Small intestine (tissue), 7 donors: Measurements from ENCODE around the gene CDKAL1. TPM values are rescaled to one million over a fixed set of nuclear protein-coding genes. Genes with fewer than 3 reads are reported as not detected.

ENCODE experiments used
- DNase-seq, 2 donors: peaks; one replicate each; pipeline versions ENCODE4 v3.0.0 to v3.0.0-alpha.2; 2013
- FAIRE-seq: peaks from 2 replicates; lab custom pipeline; 2012; peaks lifted over from hg19 to GRCh38; lab: Jason Lieb, UNC
- H3K27ac ChIP-seq, 3 donors: one replicate each; pipeline ENCODE4 v1.5.1; 2013; ENCODE audit warnings: low read length in 2 of 3, mild to moderate bottlenecking in 2 of 3, control low read depth in 1 of 3, inconsistent platforms in 1 of 3, low read depth in 1 of 3, moderate library complexity in 1 of 3
- H3K27me3 ChIP-seq, 3 donors: one replicate each; pipeline ENCODE4 v1.6.1; 2013; ENCODE audit warnings: low read length in 3 of 3, inconsistent platforms in 1 of 3; ENCODE audit not compliant: control insufficient read depth in 3 of 3, insufficient read depth in 3 of 3
- H3K36me3 ChIP-seq, 3 donors: one replicate each; pipeline ENCODE4 v1.6.1; 2013; ENCODE audit warnings: low read length in 3 of 3, inconsistent platforms in 1 of 3, low read depth in 1 of 3, mild to moderate bottlenecking in 1 of 3, moderate library complexity in 1 of 3; ENCODE audit not compliant: control insufficient read depth in 3 of 3, insufficient read depth in 2 of 3
- H3K4me1 ChIP-seq, 3 donors: one replicate each; pipeline ENCODE4 v1.6.1; 2013; ENCODE audit warnings: low read length in 2 of 3, inconsistent platforms in 1 of 3, low read depth in 1 of 3, mild to moderate bottlenecking in 1 of 3, moderate library complexity in 1 of 3; ENCODE audit not compliant: control insufficient read depth in 3 of 3, insufficient read depth in 2 of 3
- H3K4me3 ChIP-seq, 3 donors: one replicate each; pipeline ENCODE4 v1.5.1; 2013; ENCODE audit warnings: low read length in 3 of 3, control low read depth in 1 of 3, inconsistent platforms in 1 of 3, low read depth in 1 of 3, mild to moderate bottlenecking in 1 of 3, moderate library complexity in 1 of 3
- H3K9me3 ChIP-seq, 2 donors: one replicate each; pipeline ENCODE4 v1.6.1; 2013; ENCODE audit warnings: low read depth in 1 of 2, low read length in 1 of 2; ENCODE audit not compliant: control insufficient read depth in 2 of 2, insufficient read depth in 1 of 2
- WGBS, 3 donors: extraction: QIAGEN DNeasy Blood & Tissue Kit; methylation state at CpG; one replicate each; pipeline ENCODE4 v1.1.7; 2013; 5-methylcytosine and 5-hydroxymethylcytosine counted together
- polyA plus RNA-seq, 4 donors: library from polyadenylated mRNA; stranded (reverse) in 3 of 4; unstranded in 1 of 4; fragments of 200-250 nt in 3 of 4; fragments of 120-200 nt in 1 of 4; gene quantifications; one replicate each; pipeline versions ENCODE4 v1.2.1 to v1.2.3, GENCODE V29; 2013
- donor health status: healthy with polysubstance abuse.
- donor health status: control.
- donor health status: control.
- donor health status: Bipolar disorder and iron deficiency.
- donor health status: healthy.

Gene CDKAL1
- polyA plus RNA-seq, 4 donors: 2.4 to 10.5 (median 4.1) TPM

GRCh38 chr6:20623761-20624160 lies 89.5 kb downstream of the CDKAL1 start:
- Histone ChIP-seq H3K4me1 (no peaks in the 10 kb centered on the region), H3K36me3 (peaks cover 0 to 2% (median 0%) of the 10 kb centered on the region in 3 donors), H3K4me3 (no peak overlapping the region), H3K9me3 (no peaks in the 10 kb centered on the region), H3K27ac (no peak overlapping the region), H3K27me3 (no peaks in the 10 kb centered on the region)
- no peak for FAIRE-seq
- DNase-seq: no peak

- Histone ChIP-seq H3K9me3 (no peaks in the 10 kb centered on the region), H3K27me3 (no peaks in the 10 kb centered on the region), H3K27ac (no peak overlapping the region), H3K36me3 (peaks cover 0 to 1% (median 0%) of the 10 kb centered on the region in 3 donors), H3K4me1 (peaks cover 0 to 2% (median 0%) of the 10 kb centered on the region in 3 donors), H3K4me3 (no peak overlapping the region)
- no peak for DNase-seq
- FAIRE-seq: no peak
Observed at GRCh38 chr6:20626165-20626564, 91.9 kb downstream of the CDKAL1 start.

DNA sequence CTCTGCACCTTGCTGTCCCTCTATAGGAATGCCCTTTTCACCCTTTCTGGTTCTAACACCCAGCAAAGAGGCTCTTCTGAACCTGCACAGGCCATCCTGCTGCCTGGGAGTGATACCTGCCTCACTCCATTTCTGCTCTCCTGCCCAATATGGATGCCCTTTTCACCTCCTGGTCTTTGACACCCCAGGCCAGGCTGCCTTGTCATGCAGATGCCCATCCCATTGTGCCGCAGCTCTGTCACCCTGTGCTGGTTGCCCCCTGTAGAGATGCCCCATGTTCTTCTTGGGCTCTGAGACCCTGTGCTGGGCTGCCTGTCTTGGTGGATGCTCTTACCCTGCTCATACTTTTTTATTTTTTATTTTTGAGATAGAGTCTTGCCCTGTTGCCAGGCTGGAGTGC lies 95.3 kb downstream of the CDKAL1 start:
- Histone ChIP-seq H3K9me3 (no peaks in the 10 kb centered on the region), H3K4me3 (no peak overlapping the region), H3K36me3 (peaks cover 0 to 1% (median 0%) of the 10 kb centered on the region in 3 donors), H3K27ac (no peak overlapping the region), H3K27me3 (no peaks in the 10 kb centered on the region), H3K4me1 (peaks cover 0 to 2% (median 0%) of the 10 kb centered on the region in 3 donors)
- WGBS, 3 donors: 93 to 100% (median 96%) methylated on average over 1 of the region's 1 CpG
- no peak for DNase-seq
- no peak for FAIRE-seq

DNA sequence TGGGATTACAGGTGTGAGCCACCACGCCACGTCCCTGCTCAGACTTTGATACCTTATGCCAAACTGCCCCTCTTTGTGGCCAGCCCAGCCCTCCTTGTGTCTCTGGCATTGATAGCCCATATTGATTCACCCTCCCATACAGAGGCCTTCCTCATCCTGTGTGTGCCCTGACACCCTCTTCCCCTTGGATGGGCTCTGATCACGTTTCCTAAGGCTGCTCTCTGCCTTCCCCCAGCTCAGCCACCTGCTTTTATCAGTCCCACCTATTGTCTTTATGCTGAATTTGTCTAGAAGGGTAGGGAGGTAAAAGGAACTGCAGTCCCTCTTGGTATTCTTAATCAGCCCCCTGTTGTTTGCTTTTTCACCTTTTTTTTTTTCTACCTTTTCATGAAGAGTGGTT lies 95.9 kb downstream of the CDKAL1 start:
- DNase-seq (no peak), FAIRE-seq (no peak)
- WGBS, 3 donors: 71 to 97% (median 94%) methylated on average over 3 of the region's 3 CpGs

GRCh38 chr6:20630617-20631548 lies 96.6 kb downstream of the CDKAL1 start:
- H3K4me3 ChIP-seq: no peak overlapping the region
- FAIRE-seq (no peak), DNase-seq (peak; percentile 9 to 60)
- 20 to 66% (median 36%) methylated on average over 3 of the region's 3 CpGs for WGBS, 3 donors
- H3K27me3 ChIP-seq: no peaks in the 10 kb centered on the region
- no peaks in the 10 kb centered on the region for H3K9me3 ChIP-seq
- peaks cover 0 to 1% (median 0%) of the 10 kb centered on the region in 3 donors for H3K36me3 ChIP-seq
- H3K27ac ChIP-seq: no peak overlapping the region
- peaks cover 0 to 2% (median 0%) of the 10 kb centered on the region in 3 donors for H3K4me1 ChIP-seq

More for the DNA sequence above, 95.9 kb downstream of the CDKAL1 start:
- Histone ChIP-seq H3K9me3 (no peaks in the 10 kb centered on the region), H3K27ac (no peak overlapping the region), H3K27me3 (no peaks in the 10 kb centered on the region), H3K4me1 (peaks cover 0 to 2% (median 0%) of the 10 kb centered on the region in 3 donors), H3K4me3 (no peak overlapping the region), H3K36me3 (peaks cover 0 to 1% (median 0%) of the 10 kb centered on the region in 3 donors)

GRCh38 chr6:20631549-20631924 lies 97.3 kb downstream of the CDKAL1 start:
- no peaks in the 10 kb centered on the region for H3K27me3 ChIP-seq
- WGBS, 3 donors: 73 to 92% (median 89%) methylated on average over 2 of the region's 2 CpGs
- H3K36me3 ChIP-seq: peaks cover 0 to 1% (median 0%) of the 10 kb centered on the region in 3 donors
- no peak for FAIRE-seq
- peaks cover 0 to 2% (median 0%) of the 10 kb centered on the region in 3 donors for H3K4me1 ChIP-seq
- DNase-seq: no peak
- no peak overlapping the region for H3K4me3 ChIP-seq
- no peaks in the 10 kb centered on the region for H3K9me3 ChIP-seq
- H3K27ac ChIP-seq: no peak overlapping the region

DNA sequence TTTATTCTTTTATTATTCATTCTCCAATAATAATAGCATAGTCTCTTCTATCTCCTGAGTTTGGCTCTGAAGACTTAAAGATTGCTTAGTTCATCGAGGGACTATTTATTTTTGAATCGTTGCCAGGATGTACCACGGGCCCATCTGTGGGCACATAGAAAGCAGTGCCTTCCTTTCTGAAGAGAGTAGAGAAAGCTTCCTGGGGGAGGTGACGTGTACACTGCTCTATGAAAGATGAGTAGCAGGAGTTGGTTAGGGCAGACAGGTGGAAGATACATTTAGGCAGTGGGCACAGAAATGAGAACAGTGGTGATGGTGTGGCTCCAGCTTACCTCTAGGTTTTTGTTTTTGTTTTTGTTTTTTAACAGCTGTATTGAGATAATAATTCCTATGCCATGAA lies 98.4 kb downstream of the CDKAL1 start:
- DNase-seq (no peak), FAIRE-seq (no peak)
- no peak overlapping the region for H3K4me3 ChIP-seq
- peaks cover 0 to 1% (median 0%) of the 10 kb centered on the region in 3 donors for H3K36me3 ChIP-seq
- H3K27me3 ChIP-seq: no peaks in the 10 kb centered on the region
- H3K27ac ChIP-seq: no peak overlapping the region
- no peaks in the 10 kb centered on the region for H3K9me3 ChIP-seq
- H3K4me1 ChIP-seq: peaks cover 0 to 2% (median 0%) of the 10 kb centered on the region in 3 donors
- WGBS, 3 donors: 67 to 78% (median 70%) methylated on average over 4 of the region's 4 CpGs

DNA sequence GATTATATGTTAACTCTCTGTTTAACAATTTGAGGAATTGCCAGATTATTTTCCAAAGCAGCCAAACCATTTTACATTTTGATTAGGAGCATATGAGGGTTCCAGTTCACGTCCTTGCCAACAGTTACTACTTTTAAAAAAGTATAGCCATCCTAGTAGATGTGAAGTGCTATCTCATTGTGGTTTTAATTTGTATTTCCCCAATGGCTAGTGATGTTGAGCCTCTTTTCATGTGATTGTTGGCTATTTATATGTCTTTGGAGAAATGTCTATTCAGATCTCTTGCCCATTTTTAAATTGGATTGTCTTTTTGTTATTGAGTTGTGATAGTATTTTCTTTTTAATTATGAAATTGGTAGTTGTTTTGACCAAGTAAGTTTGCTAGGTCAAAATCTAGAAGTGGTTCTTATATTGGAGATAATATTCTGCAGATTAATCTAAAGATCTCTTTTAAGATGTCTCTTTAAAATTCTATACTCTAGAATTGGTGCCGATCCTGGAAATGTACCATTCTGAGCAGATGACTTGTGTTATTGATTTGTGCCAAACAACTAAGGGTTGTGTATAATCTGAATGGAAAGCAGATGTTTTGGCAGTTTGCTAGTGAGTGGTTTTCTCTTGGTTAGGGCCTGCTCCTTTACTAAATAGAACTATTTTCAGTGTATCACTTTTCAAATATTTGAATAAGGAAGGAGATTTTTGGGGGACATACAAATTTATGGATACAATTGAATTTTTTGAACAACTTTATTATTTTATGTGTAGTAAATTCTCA lies 99.5 kb downstream of the CDKAL1 start:
- Histone ChIP-seq H3K36me3 (peaks cover 0 to 1% (median 0%) of the 10 kb centered on the region in 3 donors), H3K27ac (no peak overlapping the region), H3K4me3 (no peak overlapping the region), H3K27me3 (no peaks in the 10 kb centered on the region), H3K9me3 (no peaks in the 10 kb centered on the region), H3K4me1 (peaks cover 0 to 2% (median 0%) of the 10 kb centered on the region in 3 donors)
- DNase-seq: no peak
- 43 to 87% (median 59%) methylated on average over 2 of the region's 2 CpGs for WGBS, 3 donors
- FAIRE-seq: no peak
